Left kidney (tissue), 2 donors: ENCODE measurements around the gene COL26A1. TPM values are rescaled to one million over a fixed set of nuclear protein-coding genes. Genes with fewer than 3 reads are reported as not detected.

Source experiments
- DNase-seq: peaks from one replicate; pipeline ENCODE4 v3.0.0-alpha.2; 2013
- polyA plus RNA-seq: library from polyadenylated mRNA; unstranded; fragments of 120-200 nt; gene quantifications from one replicate; pipeline ENCODE4 v1.2.1, GENCODE V29; 2013; ENCODE audit not compliant: insufficient read length

The COL26A1 gene
- polyA plus RNA-seq, 1 donor: 22.5 TPM

GRCh38 chr7:101567230-101567629, 204.6 kb downstream of the COL26A1 start:
- DNase-seq: no peak

- DNase-seq: no peak
Observed at GRCh38 chr7:101572156-101572555, 209.5 kb downstream of the COL26A1 start.

GRCh38 chr7:101575168-101575567, 212.5 kb downstream of the COL26A1 start:
- DNase-seq: no peak

- no peak for DNase-seq
Observed at GRCh38 chr7:101575721-101576120, 213.0 kb downstream of the COL26A1 start.

- DNase-seq: no peak
Observed at GRCh38 chr7:101576998-101577397, 214.3 kb downstream of the COL26A1 start.

- DNase-seq: no peak
Observed at GRCh38 chr7:101578552-101578951, 215.9 kb downstream of the COL26A1 start.

GRCh38 chr7:101580596-101580995, 217.9 kb downstream of the COL26A1 start:
- DNase-seq: no peak

GRCh38 chr7:101581891-101582290, 219.2 kb downstream of the COL26A1 start:
- DNase-seq: no peak

GRCh38 chr7:101582971-101583370, 220.3 kb downstream of the COL26A1 start:
- DNase-seq: no peak

- peak; percentile 61 for DNase-seq
Observed at GRCh38 chr7:101586078-101586905, 223.6 kb downstream of the COL26A1 start.

- no peak for DNase-seq
Observed at GRCh38 chr7:101586906-101587677, 224.4 kb downstream of the COL26A1 start.

GRCh38 chr7:101588131-101588935, 225.7 kb downstream of the COL26A1 start:
- DNase-seq: no peak

- DNase-seq: no peak
Observed at GRCh38 chr7:101589052-101589451, 226.4 kb downstream of the COL26A1 start.

GRCh38 chr7:101589976-101590662, 227.4 kb downstream of the COL26A1 start:
- DNase-seq: no peak

GRCh38 chr7:101590663-101591435, 228.2 kb downstream of the COL26A1 start:
- no peak for DNase-seq

GRCh38 chr7:101591504-101591903, 228.8 kb downstream of the COL26A1 start:
- no peak for DNase-seq

GRCh38 chr7:101593556-101593955, 230.9 kb downstream of the COL26A1 start:
- DNase-seq: no peak

GRCh38 chr7:101594790-101595189, 232.1 kb downstream of the COL26A1 start:
- no peak for DNase-seq

- DNase-seq: no peak
Observed at GRCh38 chr7:101595246-101595645, 232.6 kb downstream of the COL26A1 start.

- no peak for DNase-seq
Observed at GRCh38 chr7:101595766-101596537, 233.3 kb downstream of the COL26A1 start.
